DMS79 (cell line): ENCODE measurements around the gene TUBGCP5.

Experiments used
- DNase-seq: peaks from one replicate; lab custom pipeline; 2025; lab: John Stamatoyannopoulos, UW

The TUBGCP5 gene

DNA sequence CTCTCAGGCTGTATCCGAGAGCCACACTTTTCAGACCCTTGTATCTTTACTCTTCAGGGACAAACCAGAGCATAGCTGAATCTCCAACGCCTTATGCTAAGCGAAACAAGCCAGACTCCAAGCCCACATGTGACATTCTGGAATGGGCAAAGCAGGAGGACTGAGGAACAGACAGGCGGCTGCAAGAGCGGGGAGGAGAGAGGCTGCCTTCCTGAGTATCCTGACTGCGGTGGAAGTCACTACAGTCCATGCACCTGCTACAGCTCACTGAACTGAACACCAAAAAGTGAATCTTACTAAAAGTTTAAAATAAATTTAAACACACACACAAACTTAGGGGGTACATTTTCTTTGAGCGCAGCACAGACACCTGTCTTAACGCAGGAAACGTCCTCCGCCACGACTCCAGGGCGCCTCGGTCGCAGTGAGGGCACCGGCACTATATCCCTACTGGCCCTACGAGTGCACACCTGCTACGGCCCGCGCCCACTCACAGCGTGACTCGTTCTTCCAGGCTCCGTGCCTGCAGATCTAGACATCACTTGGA, 60.6 kb downstream of the TUBGCP5 start:
- no peak for DNase-seq

GRCh38 chr15:22974745-22975144, 64.6 kb downstream of the TUBGCP5 start:
- DNase-seq = no peak

- DNase-seq = no peak
These were observed 65.4 kb downstream of the TUBGCP5 start for GRCh38 chr15:22973987-22974386.

DNA sequence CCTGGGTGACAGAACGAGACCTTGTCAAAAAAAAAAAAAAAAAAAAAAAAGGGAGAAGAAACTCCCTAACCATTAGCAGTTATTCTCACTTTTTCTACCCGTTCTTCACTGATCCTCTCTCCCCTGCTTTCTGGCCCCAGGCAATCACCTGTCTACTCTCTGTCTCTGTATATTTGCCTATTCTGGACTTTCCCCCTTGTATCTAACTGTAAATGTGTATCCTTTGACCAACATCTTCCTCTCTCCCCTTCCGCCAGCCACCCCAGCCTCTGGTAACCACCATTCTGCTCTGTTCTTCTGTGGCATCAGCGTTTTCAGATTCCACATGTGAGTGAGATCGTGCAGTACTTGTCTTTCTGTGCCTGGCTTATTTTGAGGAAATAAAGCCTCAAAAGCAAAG, 66.1 kb downstream of the TUBGCP5 start:
- DNase-seq = no peak

DNA sequence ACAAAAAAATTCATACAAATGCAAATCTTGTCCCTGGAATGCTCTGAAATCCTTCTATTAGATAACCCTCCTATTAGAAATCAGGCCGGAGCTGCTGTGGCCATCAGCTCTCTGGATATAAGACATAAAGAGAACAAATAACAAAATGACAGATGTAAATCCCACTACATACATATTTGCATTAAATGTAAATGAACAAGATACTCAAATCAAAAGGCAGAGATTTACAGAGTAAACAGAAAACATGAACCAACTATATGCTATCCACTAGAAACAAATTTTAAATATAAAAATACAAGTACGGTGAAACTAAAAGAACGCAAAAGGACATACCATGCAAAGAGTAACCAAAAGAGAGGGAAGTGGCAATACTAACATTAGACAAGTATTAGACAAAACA, 69.9 kb downstream of the TUBGCP5 start:
- no peak for DNase-seq

GRCh38 chr15:22968366-22968765, 71.0 kb downstream of the TUBGCP5 start:
- no peak for DNase-seq

DNA sequence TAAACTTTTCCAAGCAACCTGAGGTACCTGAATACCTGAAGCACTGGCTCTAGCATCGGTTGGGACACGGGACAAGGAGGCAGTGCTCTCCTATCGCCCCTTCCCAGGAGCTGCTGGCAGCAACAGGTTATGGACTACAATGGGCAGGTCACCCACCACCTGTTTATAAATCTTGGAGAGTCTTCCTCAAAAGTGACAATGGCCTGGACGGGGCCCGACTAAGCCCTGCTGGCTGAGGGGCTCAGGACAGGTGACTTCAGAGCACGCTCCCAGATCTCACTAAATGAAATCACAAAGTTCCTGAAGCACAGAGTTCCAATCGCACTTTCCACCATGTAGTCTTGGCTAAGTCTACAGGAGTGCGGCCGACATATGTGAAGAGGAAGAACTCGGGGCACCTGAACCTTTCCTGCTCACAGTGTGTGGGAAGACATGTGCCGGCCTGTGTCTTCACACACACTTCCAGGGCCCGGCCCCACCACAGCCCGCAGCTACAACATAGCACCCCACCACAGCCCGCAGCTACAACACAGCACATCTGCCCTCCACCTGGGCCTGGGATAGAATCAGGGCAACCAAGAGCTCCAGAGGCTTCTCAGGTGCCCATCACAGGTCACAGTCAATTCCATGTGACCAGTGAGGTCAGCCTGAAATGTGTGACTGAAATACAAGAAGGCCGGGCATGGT, 72.1 kb downstream of the TUBGCP5 start:
- DNase-seq = no peak

DNA sequence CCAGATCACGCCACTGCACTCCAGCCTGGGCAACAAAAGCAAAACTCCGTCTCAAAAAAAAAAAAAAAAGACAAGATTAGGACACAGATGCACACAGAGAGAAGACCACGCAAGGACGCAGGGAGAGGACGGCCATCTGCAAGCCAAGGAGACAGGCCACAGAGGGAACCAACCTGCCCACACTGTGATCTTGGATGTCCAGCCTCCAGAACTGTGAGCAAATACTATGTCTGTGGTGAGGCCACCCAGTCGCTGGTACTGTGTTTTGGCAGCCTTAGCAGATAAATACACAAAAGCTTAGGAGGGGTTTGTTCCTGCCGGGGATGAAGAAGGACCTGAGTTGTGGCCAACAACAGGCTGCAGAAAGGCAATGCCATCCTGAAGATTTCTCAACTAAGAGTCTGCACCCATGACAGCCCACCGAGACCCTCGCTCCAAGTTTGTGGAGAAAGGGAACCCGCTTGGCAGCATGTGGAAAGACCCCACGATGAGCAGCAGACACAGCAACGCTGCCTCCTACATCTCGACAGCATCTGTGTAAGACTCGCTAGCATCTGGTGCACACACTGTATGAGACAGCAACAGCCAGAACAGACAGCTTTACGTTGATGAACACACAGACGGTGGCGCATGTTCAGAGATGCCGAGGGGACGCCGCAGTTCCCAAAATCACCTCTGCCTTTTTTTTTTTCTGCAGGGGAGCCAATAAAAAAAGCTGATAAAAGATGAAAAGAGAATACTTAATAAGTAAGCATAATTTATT, 72.9 kb downstream of the TUBGCP5 start:
- DNase-seq = no peak

DNA sequence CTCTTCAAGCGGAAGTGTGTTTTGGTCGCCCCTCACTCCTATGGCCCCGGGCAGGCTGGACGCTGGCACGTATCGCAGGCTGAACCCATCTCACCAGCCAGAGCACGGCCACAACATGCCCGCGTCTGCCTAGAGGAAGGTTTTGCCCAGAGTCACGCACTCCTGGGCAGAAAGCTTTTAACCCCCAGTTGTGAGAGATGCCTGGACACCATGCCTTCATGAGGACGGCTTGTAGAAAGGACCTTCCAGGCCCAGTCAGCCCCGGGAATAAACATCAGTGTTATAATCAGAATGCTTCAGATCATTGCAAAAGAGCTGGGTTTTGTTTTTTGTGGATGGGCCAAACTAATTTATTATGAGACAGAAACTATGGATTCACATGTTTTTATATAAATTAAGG, 75.7 kb downstream of the TUBGCP5 start:
- no peak for DNase-seq

DNA sequence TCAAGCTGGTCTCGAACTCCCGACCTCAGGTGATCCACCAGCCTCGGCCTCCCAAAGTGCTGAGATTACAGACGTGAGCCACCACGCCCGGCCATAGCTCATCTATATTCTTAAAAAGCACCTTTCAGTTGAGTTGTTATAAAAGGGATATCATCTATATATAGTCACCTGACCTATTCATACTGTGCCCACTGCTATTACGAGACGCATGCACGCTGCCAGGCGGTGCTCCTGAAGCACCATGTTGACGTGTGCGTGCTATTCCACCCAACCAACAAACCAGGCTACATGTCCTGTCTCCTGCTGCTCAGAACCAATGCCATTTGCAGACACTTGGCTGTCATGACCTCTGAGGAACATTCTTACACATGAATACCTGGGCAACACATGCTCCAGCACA, 76.8 kb downstream of the TUBGCP5 start:
- DNase-seq = no peak

GRCh38 chr15:22961762-22962161, 77.6 kb downstream of the TUBGCP5 start:
- DNase-seq = no peak

DNA sequence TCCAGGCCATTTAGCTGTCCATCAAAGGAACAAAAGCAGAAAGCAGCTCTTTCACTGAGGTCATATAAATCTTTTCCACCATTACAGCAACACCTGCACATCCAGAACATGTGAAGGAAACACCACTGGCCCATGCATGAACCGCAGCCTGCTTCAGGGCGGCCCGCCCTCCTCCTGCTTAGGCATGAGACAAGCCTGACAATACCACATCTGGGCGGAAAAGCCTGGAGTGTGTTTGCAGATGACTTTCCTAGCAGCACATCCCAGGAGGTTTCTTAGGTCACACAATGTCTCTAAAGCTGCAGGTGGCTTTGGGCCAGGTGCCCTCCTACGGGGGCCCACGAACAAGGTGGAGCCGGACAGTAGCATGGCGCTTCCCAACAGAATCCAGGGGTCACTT, 78.8 kb downstream of the TUBGCP5 start:
- DNase-seq = no peak

- no peak for DNase-seq
These were observed 79.2 kb downstream of the TUBGCP5 start for GRCh38 chr15:22960126-22960525.

DNA sequence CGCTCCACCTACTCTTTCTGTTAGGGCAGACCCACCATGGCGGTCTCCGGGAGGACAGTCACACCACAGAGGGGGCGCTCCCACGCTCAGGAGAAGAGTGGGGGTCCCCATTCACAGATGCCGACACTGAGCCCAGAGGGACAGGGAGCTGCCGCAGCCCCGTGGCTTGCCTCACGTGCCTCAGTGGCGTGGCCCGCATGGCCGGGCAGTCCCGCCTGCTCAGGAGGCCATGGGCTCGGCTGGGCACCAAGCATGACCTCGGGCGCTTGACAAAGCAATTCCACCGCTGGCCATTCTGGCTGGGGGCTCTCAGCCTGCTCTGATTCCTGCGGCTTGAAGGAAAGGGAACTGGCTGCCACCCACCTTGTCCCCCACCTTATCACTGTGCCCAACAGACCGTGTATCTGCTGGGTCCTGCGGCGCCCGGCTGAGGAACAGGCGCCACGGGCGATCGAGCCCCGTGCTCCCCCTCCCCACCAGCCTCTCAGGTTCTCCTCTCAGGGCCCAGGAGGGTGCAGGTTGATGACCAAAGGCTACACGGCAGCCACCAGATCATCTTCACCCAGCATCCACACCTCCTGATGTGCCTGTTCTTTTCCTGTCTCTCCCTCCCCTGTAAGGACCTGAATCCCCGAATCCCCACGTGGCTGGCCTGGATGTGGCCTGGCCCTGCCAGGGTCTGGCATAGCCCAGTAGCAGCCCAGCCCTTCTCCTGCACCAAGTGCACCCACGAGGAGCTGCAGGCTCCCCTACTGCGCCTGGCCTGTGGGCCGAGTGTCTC, 79.9 kb downstream of the TUBGCP5 start:
- DNase-seq = no peak

GRCh38 chr15:22958487-22959280, 80.7 kb downstream of the TUBGCP5 start:
- no peak for DNase-seq

GRCh38 chr15:22956978-22957260, 82.5 kb downstream of the TUBGCP5 start:
- DNase-seq = no peak

GRCh38 chr15:22956257-22956977, 83.0 kb downstream of the TUBGCP5 start:
- DNase-seq = no peak

GRCh38 chr15:22955544-22956119, 83.7 kb downstream of the TUBGCP5 start:
- no peak for DNase-seq

DNA sequence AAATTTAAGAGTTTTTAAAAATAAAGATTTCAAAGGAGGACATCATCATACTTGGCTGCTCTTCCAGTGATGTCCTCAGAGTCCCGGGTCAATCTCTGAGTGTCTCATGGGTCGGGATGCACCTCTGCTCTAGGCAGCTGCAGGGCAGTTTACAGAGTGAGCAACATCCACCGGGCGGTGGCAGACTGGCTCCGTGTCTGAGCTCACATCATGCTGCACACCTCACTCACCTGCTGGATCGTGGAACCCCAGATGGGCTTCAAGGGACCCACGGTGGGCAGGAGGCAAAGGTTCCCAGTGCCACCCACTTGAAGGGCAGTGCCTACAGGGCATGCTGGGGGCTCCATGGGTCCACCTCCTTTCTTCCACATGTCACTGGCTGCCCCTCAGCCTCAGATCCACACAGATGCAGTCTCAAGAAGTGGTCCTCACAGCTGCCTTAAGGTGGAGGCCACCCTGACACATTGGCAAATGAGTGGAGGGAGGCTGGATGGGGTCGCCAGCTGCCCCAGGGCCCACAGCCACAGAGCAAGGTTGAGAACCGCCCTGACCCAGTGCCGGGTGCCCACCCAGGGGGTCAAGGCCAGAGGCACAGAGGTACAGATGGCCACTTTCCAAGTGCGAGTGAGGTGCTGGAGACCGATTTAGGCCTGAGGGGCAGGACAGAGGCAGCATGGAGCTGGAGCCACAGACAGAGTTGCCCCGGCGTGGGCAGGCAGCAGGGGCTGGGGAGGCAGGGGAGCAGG, 84.4 kb downstream of the TUBGCP5 start:
- DNase-seq = no peak

- no peak for DNase-seq
These were observed 85.0 kb downstream of the TUBGCP5 start for GRCh38 chr15:22954326-22954725.
